HepG2 (cell line): ENCODE data around the gene E2F3. TPM values are rescaled to one million over a fixed set of nuclear protein-coding genes. Genes with fewer than 3 reads are reported as not detected.

Experiments used
- ADNP ChIP-seq: sonication (generic); formaldehyde crosslinking; IDR thresholded peaks from 2 replicates; pipeline ENCODE4 v1.4.0; 2020; ENCODE audit warnings: missing genetic modification reagents
- ETV6 ChIP-seq: sonication (generic); formaldehyde crosslinking; conservative IDR thresholded peaks from 2 replicates; pipeline ENCODE4 v1.4.0; 2020; ENCODE audit warnings: missing genetic modification reagents
- HNRNPLL ChIP-seq: fragments of 200-400 bp; formaldehyde crosslinking; IDR thresholded peaks from 2 replicates; pipeline ENCODE4 v1.6.1; 2017; ENCODE audit warnings: mild to moderate bottlenecking, low read depth, low read length; ENCODE audit not compliant: poor library complexity, severe bottlenecking
- HOXA5 ChIP-seq: sonication (generic); formaldehyde crosslinking; IDR thresholded peaks from 2 replicates; pipeline ENCODE4 v1.4.0; 2020; ENCODE audit warnings: missing genetic modification reagents
- ISL2 ChIP-seq: sonication (generic); formaldehyde crosslinking; IDR thresholded peaks from 2 replicates; pipeline ENCODE4 v1.5.0; 2020; ENCODE audit warnings: missing genetic modification reagents
- KAT7 ChIP-seq: IDR thresholded peaks from 2 replicates; pipeline ENCODE4 v1.6.1; 2018; ENCODE audit warnings: borderline replicate concordance, missing compliant biosample characterization
- NR2F1 ChIP-seq, 2 experiments: fragments of 450-650 bp in 1 of 2; formaldehyde crosslinking in 1 of 2; IDR thresholded peaks; 2 replicates each; pipeline versions ENCODE4 v1.5.0 to v1.6.1; 2016 to 2020; ENCODE audit warnings: mild to moderate bottlenecking in 1 of 2, missing compliant biosample characterization in 1 of 2, missing genetic modification reagents in 1 of 2, moderate library complexity in 1 of 2
- PCBP1 ChIP-seq: fragments of 200-400 bp; formaldehyde crosslinking; IDR thresholded peaks from 2 replicates; pipeline ENCODE4 v1.6.1; 2017; ENCODE audit warnings: mild to moderate bottlenecking, low read depth, low read length, borderline replicate concordance
- SAP130 ChIP-seq: IDR thresholded peaks from 2 replicates; pipeline ENCODE4 v1.6.1; 2016; ENCODE audit warnings: low read depth
- SIX1 ChIP-seq: sonication (generic); formaldehyde crosslinking; IDR thresholded peaks from 2 replicates; pipeline ENCODE4 v1.4.0; 2020; ENCODE audit warnings: missing genetic modification reagents, borderline replicate concordance
- SMYD3 ChIP-seq: sonication (generic); formaldehyde crosslinking; IDR thresholded peaks from 2 replicates; pipeline ENCODE4 v1.8.1; 2023; ENCODE audit warnings: mild to moderate bottlenecking, missing genetic modification reagents
- ZBTB1 ChIP-seq: sonication (generic); formaldehyde crosslinking; IDR thresholded peaks from 2 replicates; pipeline ENCODE4 v1.4.0; 2020; ENCODE audit warnings: missing genetic modification reagents, borderline replicate concordance
- ZFP36L2 ChIP-seq: sonication (generic); formaldehyde crosslinking; IDR thresholded peaks from 2 replicates; pipeline ENCODE4 v1.4.0; 2020; ENCODE audit warnings: missing genetic modification reagents
- ZNF24 ChIP-seq: fragments of 450-650 bp; IDR thresholded peaks from 2 replicates; pipeline ENCODE4 v1.6.1; 2017; ENCODE audit warnings: antibody characterized with exemption, mild to moderate bottlenecking
- ZNF430 ChIP-seq: sonication (generic); formaldehyde crosslinking; IDR thresholded peaks from 2 replicates; pipeline ENCODE4 v1.9.0; 2021; ENCODE audit warnings: mild to moderate bottlenecking, missing genetic modification reagents
- ZNF569 ChIP-seq: sonication (generic); formaldehyde crosslinking; IDR thresholded peaks from 2 replicates; pipeline ENCODE4 v1.5.0; 2020; ENCODE audit warnings: mild to moderate bottlenecking, missing genetic modification reagents, moderate library complexity, borderline replicate concordance
- ZNF737 ChIP-seq: sonication (generic); formaldehyde crosslinking; IDR thresholded peaks from 2 replicates; pipeline ENCODE4 v1.5.0; 2020; ENCODE audit warnings: missing genetic modification reagents, mild to moderate bottlenecking, borderline replicate concordance
- ZNF788 ChIP-seq: sonication (generic); formaldehyde crosslinking; IDR thresholded peaks from 2 replicates; pipeline ENCODE4 v1.5.0; 2020; ENCODE audit warnings: mild to moderate bottlenecking, missing genetic modification reagents, borderline replicate concordance
- ZZZ3 ChIP-seq: sonication (generic); formaldehyde crosslinking; IDR thresholded peaks from 2 replicates; pipeline ENCODE4 v1.4.0; 2020; ENCODE audit warnings: missing genetic modification reagents, mild to moderate bottlenecking, borderline replicate concordance
- polyA plus RNA-seq, 8 experiments: library from polyadenylated mRNA; depleted of rRNA in 3 of 8; stranded (reverse) in 7 of 8; unstranded in 1 of 8; fragments of >200 nt; fragmentation: Illumina TruSeq in 4 of 8; extraction: Trizol in 4 of 8; gene quantifications; 2 replicates each; pipeline versions ENCODE4 v1.2.1 to v1.2.3, GENCODE V29; 2011 to 2016; ENCODE audit warnings: low read depth in 4 of 8, missing spikeins in 1 of 8, mixed read lengths in 1 of 8; ENCODE audit not compliant: insufficient read depth in 1 of 8
- total RNA-seq, 5 experiments: library from RNA; depleted of rRNA; stranded (reverse); fragments of >200 nt; fragmentation: Illumina TruSeq; extraction: Trizol; gene quantifications; 2 replicates each; pipeline ENCODE4 v1.2.3, GENCODE V29; 2016; ENCODE audit warnings: low read depth in 1 of 5
- TF ChIP-seq, protein P1 (sequence below): sonication (generic); formaldehyde crosslinking; IDR thresholded peaks from 2 replicates; pipeline ENCODE4 v1.4.0; 2020; ENCODE audit warnings: missing genetic modification reagents
- TF ChIP-seq, protein P2 (sequence below): sonication (generic); formaldehyde crosslinking; IDR thresholded peaks from 2 replicates; pipeline ENCODE4 v1.5.1; 2020; ENCODE audit warnings: missing genetic modification reagents, mild to moderate bottlenecking, borderline replicate concordance
- TF ChIP-seq, protein P3 (sequence below): sonication (generic); formaldehyde crosslinking; IDR thresholded peaks from 2 replicates; pipeline ENCODE4 v1.5.1; 2020; ENCODE audit warnings: missing genetic modification reagents, mild to moderate bottlenecking, borderline replicate concordance
- TF ChIP-seq, protein P4 (sequence below): sonication (generic); formaldehyde crosslinking; IDR thresholded peaks from 2 replicates; pipeline ENCODE4 v1.4.0; 2020; ENCODE audit warnings: mild to moderate bottlenecking, missing genetic modification reagents

The E2F3 gene
- total and polyA plus RNA-seq, 2 of the 13 experiments (the other 11 are each of a cell fraction or from before 2014, with no cell fraction given) = 8.5 to 12.7 TPM

DNA sequence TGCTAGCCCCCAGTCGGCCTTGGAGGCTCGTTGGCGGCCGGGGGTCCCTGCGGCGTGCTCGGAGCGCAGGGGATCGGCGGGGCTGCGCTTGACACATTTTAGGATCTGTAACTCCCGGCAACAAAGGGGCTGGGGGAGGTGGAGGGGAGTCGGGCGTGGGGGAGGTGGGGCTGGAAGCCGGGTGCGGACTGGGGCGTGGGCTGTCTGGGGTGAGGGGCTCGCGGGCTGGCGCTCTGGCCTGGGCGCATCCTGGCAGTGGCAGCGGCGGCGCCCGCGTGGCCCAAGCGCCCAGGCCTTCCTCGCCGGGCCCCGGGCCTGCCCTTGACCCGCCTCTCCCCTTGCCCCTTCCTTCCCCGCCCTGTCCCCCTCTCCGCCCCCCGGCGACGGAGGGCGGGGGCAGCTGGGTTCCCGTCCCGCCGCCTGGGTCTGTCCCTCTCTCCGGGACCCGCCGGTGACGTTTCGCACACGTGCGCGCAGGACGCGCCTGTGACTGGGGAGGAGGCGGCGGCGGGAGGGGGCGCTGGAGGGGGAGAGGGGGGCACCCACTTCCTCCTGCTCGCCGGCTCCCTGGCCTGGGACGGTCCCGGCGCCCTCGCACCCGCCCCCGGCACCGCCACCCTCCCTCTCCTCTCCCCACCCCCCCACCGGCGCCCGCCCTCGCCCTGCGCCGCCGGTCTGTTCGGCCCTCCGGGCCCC lies 1.5 kb downstream of the E2F3 start (continued):
- TF ChIP-seq, protein P1, sequence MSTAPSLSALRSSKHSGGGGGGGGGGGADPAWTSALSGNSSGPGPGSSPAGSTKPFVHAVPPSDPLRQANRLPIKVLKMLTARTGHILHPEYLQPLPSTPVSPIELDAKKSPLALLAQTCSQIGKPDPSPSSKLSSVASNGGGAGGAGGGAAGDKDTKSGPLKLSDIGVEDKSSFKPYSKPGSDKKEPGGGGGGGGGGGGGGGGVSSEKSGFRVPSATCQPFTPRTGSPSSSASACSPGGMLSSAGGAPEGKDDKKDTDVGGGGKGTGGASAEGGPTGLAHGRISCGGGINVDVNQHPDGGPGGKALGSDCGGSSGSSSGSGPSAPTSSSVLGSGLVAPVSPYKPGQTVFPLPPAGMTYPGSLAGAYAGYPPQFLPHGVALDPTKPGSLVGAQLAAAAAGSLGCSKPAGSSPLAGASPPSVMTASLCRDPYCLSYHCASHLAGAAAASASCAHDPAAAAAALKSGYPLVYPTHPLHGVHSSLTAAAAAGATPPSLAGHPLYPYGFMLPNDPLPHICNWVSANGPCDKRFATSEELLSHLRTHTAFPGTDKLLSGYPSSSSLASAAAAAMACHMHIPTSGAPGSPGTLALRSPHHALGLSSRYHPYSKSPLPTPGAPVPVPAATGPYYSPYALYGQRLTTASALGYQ = peak; percentile 61; the same call in 1 of the 2 replicates
- TF ChIP-seq ZFP36L2 (CRISPR knock-in tag) (no peak), SIX1 (CRISPR knock-in tag) (no peak), ZBTB1 (CRISPR knock-in tag) (no peak), ISL2 (CRISPR knock-in tag) (no peak), SAP130 (CRISPR knock-in tag) (peak; percentile 96), ZNF569 (CRISPR knock-in tag) (no peak), ZNF24 (no peak), SMYD3 (no peak), ZNF737 (CRISPR knock-in tag) (no peak), NR2F1 (CRISPR knock-in tag; IDR thresholded peaks at IDR 0.05) (peak; percentile 40 to 86; a peak in 2 of 4 replicates), ZNF430 (CRISPR knock-in tag) (no peak), PCBP1 (no peak), HOXA5 (CRISPR knock-in tag) (no peak), ETV6 (CRISPR knock-in tag) (peak; percentile 84), ZNF788 (CRISPR knock-in tag) (peak; percentile 46; the same call in 1 of the 2 replicates), HNRNPLL (peak; percentile 17), KAT7 (CRISPR knock-in tag) (no peak; the same call in 1 of the 2 replicates), ZZZ3 (0 out of 2 replicates have a peak, but pooled peaks have one; percentile 26), ADNP (no peak)
- TF ChIP-seq, protein P2, sequence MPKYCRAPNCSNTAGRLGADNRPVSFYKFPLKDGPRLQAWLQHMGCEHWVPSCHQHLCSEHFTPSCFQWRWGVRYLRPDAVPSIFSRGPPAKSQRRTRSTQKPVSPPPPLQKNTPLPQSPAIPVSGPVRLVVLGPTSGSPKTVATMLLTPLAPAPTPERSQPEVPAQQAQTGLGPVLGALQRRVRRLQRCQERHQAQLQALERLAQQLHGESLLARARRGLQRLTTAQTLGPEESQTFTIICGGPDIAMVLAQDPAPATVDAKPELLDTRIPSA (CRISPR knock-in tag) = no peak
- TF ChIP-seq, protein P3, sequence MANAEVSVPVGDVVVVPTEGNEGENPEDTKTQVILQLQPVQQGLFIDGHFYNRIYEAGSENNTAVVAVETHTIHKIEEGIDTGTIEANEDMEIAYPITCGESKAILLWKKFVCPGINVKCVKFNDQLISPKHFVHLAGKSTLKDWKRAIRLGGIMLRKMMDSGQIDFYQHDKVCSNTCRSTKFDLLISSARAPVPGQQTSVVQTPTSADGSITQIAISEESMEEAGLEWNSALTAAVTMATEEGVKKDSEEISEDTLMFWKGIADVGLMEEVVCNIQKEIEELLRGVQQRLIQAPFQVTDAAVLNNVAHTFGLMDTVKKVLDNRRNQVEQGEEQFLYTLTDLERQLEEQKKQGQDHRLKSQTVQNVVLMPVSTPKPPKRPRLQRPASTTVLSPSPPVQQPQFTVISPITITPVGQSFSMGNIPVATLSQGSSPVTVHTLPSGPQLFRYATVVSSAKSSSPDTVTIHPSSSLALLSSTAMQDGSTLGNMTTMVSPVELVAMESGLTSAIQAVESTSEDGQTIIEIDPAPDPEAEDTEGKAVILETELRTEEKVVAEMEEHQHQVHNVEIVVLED = peak; percentile 42; the same call in 1 of the 2 replicates
- TF ChIP-seq, protein P4, sequence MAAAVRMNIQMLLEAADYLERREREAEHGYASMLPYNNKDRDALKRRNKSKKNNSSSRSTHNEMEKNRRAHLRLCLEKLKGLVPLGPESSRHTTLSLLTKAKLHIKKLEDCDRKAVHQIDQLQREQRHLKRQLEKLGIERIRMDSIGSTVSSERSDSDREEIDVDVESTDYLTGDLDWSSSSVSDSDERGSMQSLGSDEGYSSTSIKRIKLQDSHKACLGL (CRISPR knock-in tag) = peak; percentile 56
